ENCODE results near the gene SH3BP2. TPM values are rescaled to one million over a fixed set of nuclear protein-coding genes. Genes with fewer than 3 reads are reported as not detected.

The SH3BP2 gene
- total RNA-seq, 2 experiments from 2014 or later, result 10.9 to 31.6 TPM

DNA sequence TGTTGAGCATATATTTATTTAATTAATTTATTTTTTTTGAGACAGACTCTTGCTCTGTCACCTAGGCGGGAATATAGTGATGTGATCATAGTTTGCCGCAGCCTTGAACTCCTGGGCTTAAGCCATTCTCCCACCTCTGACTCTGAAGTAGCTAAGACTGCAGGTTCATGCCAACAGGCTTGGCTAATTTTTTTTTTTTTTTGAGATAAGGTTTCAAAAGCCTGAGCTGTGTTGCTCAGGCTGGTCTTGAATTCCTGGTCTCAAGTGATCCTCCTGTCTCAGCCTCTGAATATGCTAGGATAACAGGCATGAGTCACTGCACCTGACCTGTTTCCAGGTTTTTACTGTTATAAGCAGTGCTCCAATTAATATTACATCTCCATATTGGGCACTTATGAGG is 55.6 kb downstream of the SH3BP2 start:
- Histone ChIP-seq H3K4me2 (ENCODE audit: low read length) (no peak overlapping the region), H3K4me1 (ENCODE audit: insufficient read depth, low read length, poor library complexity, severe bottlenecking) (peaks cover 39% of the 10 kb centered on the region), H3K36me3 (ENCODE audit: insufficient read depth, low read length) (peaks cover 1% of the 10 kb centered on the region; the same call in 1 of the 2 replicates), H3K4me3 (ENCODE audit: low read depth, low read length, poor library complexity, severe bottlenecking) (no peak overlapping the region), H3K27ac (ENCODE audit: low read depth, low read length, poor library complexity, severe bottlenecking) (no peak overlapping the region), H2AFZ (ENCODE audit: low read length) (no peak overlapping the region), H3K9me3 (ENCODE audit: low read length) (no peaks in the 10 kb centered on the region), H4K20me1 (ENCODE audit: insufficient read depth, low read length) (peaks cover 8% of the 10 kb centered on the region; the same call in 1 of the 2 replicates), H3K79me2 (ENCODE audit: insufficient read depth, low read depth, low read length) (peaks cover 21% of the 10 kb centered on the region; the same call in 1 of the 2 replicates), H3K9me2 (ENCODE audit: insufficient read depth, low read length) (no peaks in the 10 kb centered on the region)
- BruUV-seq (replicated peaks), result no TSS peak
- no peak for TF ChIP-seq CTCF (conservative IDR thresholded peaks at IDR 0.05; ENCODE audit: low read length)
- no peak for TF ChIP-seq EZH2phosphoT487 (IDR thresholded peaks at IDR 0.05; ENCODE audit: borderline replicate concordance, low read depth, low read length)
- POLR2A ChIA-PET, result interaction anchor here (0.6 to 1.2 kb wide), 4 partner anchors 10 to 36 kb away, joined by 3 to 6 read pairs (median 4); no protein-coding TSS in a partner anchor
- CTCF ChIA-PET (ENCODE audit: unreplicated experiment), result no interaction called here
- DNase-seq (ENCODE audit: low spot score), result no peak
- intact Hi-C loops (cut with micrococcal nuclease; ENCODE audit: unreplicated experiment), result no loop called here

DNA sequence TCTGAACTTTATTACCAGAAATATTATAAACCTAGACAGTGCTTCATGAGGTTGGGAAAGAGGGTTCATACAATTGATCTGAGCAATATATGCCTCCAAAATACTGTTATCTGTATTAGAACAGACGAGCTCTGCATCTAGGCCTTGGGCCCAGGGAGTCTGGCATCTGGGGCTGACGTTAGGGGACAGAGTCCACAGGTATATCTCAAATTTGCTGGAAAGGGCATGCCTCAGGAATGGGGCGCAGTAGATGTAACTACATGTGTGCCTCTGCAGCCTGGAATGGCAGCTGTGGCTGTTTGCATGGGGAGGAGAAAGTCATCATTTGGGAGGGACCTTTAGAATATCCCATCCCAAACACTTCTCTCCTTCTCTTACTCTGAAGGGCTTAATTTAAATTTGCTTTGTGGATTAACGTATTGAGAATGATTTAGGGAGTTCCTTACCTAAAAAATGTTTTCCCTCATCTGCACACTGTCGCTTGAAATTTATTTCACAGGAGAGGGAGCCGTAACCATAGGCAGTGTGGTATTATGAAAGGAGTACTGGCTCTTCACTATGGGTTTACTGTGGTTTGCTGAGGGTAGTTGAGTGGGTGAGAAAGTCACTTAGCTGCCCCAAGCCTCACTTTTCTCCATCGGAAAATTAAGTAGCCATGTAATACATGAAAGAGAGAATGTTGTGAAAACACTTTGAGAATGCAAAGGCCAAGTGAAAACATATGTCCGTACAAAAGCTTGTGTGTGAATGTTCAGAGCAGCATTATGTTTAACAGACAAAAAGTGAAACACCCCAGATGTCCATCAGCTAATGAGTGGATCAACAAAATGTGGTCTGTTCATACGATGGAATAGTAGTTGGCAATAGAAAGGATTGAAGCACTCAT is 56.6 kb downstream of the SH3BP2 start:
- intact Hi-C loops (cut with micrococcal nuclease; ENCODE audit: unreplicated experiment), result loop anchor here (5.0 kb wide), 1 partner anchor 83 kb away; no protein-coding TSS in a partner anchor
- Histone ChIP-seq H3K36me3 (ENCODE audit: insufficient read depth, low read length) (peaks cover 12% of the 10 kb centered on the region), H4K20me1 (ENCODE audit: insufficient read depth, low read length) (peaks cover 8% of the 10 kb centered on the region; the same call in 1 of the 2 replicates), H3K27ac (ENCODE audit: low read depth, low read length, poor library complexity, severe bottlenecking) (no peak overlapping the region), H3K9me3 (ENCODE audit: low read length) (no peaks in the 10 kb centered on the region), H2AFZ (ENCODE audit: low read length) (no peak overlapping the region), H3K9me2 (ENCODE audit: insufficient read depth, low read length) (no peaks in the 10 kb centered on the region), H3K4me2 (ENCODE audit: low read length) (no peak overlapping the region), H3K4me3 (ENCODE audit: low read depth, low read length, poor library complexity, severe bottlenecking) (no peak overlapping the region), H3K79me2 (ENCODE audit: insufficient read depth, low read depth, low read length) (peaks cover 18% of the 10 kb centered on the region; the same call in 1 of the 2 replicates), H3K4me1 (ENCODE audit: insufficient read depth, low read length, poor library complexity, severe bottlenecking) (peaks cover 38% of the 10 kb centered on the region)
- CTCF ChIA-PET (ENCODE audit: unreplicated experiment), result interaction anchor here (0.5 kb wide), 1 partner anchor 57 kb away, joined by 4 read pairs; the partner anchor contains the start of gene SH3BP2
- DNase-seq (ENCODE audit: low spot score), result no peak
- BruUV-seq (replicated peaks), result no TSS peak
- POLR2A ChIA-PET, result no interaction called here
- TF ChIP-seq CTCF (conservative IDR thresholded peaks at IDR 0.05; ENCODE audit: low read length), result no peak
- no peak for TF ChIP-seq EZH2phosphoT487 (IDR thresholded peaks at IDR 0.05; ENCODE audit: borderline replicate concordance, low read depth, low read length)

Data from OCI-LY7 (cell line).